ENCODE results near the gene PRKCG.

Gene PRKCG

DNA sequence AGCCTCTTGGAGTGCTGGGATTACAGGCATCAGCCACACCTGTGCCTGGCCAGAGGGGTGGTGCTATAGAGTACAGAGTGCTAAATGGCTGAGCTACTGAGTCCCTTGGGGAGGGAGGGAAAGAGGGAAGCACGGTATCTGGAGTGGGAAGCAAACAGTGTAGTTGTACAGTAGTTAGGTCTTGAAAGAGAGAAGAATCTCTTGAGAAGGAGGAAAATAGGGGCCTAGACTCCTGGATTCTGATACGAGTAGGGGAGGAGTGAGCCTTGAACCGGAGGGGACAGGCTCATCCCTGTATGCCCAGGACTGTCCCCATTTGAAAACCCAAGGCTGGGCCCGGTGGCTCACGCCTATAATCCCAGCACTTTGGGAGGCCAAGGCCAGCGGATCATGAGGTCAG, 9.2 kb upstream of the PRKCG start:
- DNase-seq (ENCODE audit: low read depth) = no peak

DNA sequence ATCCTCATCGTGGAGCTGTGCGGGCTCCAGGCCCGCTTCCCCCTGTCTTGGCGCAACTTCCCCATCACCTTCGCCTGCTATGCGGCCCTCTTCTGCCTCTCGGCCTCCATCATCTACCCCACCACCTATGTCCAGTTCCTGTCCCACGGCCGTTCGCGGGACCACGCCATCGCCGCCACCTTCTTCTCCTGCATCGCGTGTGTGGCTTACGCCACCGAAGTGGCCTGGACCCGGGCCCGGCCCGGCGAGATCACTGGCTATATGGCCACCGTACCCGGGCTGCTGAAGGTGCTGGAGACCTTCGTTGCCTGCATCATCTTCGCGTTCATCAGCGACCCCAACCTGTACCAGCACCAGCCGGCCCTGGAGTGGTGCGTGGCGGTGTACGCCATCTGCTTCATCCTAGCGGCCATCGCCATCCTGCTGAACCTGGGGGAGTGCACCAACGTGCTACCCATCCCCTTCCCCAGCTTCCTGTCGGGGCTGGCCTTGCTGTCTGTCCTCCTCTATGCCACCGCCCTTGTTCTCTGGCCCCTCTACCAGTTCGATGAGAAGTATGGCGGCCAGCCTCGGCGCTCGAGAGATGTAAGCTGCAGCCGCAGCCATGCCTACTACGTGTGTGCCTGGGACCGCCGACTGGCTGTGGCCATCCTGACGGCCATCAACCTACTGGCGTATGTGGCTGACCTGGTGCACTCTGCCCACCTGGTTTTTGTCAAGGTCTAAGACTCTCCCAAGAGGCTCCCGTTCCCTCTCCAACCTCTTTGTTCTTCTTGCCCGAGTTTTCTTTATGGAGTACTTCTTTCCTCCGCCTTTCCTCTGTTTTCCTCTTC, 8.0 kb upstream of the PRKCG start:
- DNase-seq (ENCODE audit: low read depth) = no peak

DNA sequence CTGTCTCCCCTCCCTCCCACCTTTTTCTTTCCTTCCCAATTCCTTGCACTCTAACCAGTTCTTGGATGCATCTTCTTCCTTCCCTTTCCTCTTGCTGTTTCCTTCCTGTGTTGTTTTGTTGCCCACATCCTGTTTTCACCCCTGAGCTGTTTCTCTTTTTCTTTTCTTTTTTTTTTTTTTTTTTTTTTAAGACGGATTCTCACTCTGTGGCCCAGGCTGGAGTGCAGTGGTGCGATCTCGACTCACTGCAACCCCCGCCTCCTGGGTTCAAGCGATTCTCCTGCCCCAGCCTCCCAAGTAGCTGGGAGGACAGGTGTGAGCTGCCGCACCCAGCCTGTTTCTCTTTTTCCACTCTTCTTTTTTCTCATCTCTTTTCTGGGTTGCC, 7.4 kb upstream of the PRKCG start:
- DNase-seq (ENCODE audit: low read depth) = no peak

- no peak for DNase-seq (ENCODE audit: low read depth)
Observed at GRCh38 chr19:53875602-53876325, 6.2 kb upstream of the PRKCG start.

- DNase-seq (ENCODE audit: low read depth) = no peak
Observed at GRCh38 chr19:53876651-53877224, 5.3 kb upstream of the PRKCG start.

DNA sequence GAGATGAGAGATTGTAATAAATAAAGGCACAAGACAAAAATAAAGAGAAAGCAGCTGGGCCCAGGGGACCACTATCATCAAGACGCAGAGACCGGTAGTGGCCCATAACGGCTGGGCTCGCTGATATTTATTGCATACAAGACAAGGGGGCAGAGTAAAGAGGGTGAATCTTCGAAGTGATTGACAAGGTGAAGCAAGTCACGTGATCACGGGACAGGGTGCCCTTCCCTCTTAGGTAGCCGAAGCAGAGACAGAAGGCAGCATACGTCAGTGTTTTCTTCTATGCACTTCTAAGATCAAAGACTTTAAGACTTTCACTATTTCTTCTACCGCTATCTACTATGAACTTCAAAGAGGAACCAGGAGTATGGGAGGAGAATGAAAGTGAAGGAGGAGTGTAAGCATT, 4.6 kb upstream of the PRKCG start:
- no peak for DNase-seq (ENCODE audit: low read depth)

GRCh38 chr19:53878776-53879139, 3.2 kb upstream of the PRKCG start:
- no peak for DNase-seq (ENCODE audit: low read depth)

DNA sequence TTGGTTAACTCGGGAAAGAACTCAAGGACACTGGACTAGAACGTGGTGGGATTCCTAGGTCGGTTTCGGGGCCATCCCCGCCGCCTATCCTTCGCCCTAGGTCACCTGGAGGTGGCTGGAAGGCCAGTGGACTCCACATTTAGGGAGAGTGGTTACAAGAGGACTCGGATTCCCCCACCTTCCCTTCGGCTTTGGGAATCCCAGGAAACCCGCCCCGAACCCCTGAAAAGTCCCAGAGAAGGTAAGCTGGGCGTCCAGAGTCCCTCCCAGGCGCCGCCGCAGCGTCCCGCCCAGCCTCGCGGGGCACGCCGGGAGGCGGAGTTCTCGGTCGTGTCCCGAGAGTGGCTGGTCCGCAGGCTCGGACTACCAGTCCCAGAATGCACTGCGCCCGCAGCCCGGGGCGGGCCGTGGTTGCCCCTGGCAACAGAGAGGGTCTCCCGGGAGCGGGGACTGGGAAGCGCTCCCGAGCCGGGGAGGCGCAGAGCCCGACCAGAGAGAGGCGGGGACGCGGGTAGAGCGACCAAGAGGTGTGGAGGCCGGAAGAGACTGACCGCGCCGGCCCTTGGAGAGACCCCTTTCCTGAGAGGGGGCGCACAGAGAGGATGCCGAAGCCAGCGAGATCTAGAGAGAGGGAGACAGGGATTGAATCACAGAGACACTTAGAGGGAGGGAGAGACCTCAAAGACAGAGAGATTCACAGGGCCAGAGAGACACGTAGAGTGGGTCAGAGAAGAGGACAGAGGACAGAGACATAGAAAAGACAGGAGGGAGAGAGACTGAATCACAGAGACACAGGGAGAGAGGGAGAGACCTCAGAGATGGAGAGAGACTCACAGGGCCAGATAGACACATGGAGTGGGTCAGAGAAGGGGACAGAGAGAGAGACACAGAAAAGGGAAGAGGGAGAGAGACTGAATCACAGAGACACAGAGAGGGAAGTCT, 2.6 kb upstream of the PRKCG start:
- no peak for DNase-seq (ENCODE audit: low read depth)

GRCh38 chr19:53880711-53881481, 1.1 kb upstream of the PRKCG start:
- no peak for DNase-seq (ENCODE audit: low read depth)

- no peak for DNase-seq (ENCODE audit: low read depth)
Observed at GRCh38 chr19:53882391-53883050, 524 bp downstream of the PRKCG start.

DNA sequence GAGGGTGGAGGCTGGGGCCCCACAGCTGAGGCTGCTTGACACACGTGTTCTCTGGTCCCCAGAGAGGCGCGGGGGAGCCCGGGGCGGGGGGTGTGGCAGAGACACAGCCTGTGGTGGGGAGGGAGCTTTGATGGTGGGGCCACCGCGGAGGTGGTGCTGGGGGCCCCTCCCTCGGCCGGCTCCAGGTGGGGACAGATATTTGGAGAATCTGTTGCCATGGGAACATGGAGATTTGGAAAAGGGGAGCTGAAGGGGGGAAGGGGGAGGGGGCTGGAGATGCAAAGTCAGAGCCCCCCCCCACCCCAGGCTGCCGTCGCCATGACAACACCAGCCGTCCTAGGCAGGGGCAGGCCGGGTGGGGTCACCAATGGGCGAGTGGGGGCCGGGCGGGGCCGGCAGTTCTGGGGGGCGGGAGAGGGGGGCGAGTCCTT, 1.2 kb downstream of the PRKCG start:
- DNase-seq (ENCODE audit: low read depth) = no peak

DNA sequence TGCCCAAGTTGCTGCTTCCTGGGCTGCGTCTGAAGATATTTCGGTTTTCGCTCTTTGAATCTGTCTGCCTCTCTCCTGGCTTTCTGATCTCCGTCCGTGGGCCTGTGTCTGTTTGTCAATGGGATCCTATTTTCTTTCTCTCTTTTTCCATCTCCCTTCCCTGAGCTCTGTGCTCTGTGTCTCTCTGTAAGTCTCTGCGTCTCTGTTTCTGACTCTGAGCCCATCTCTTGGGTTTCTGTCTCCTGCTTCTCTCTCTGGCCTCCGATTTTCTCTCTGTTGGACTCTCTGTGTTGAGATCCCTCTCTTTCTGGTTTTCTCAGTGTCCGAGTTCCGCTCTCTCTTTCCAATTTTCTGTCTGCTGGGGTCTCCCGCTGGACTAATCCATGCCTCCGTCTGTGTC, 1.7 kb downstream of the PRKCG start:
- no peak for DNase-seq (ENCODE audit: low read depth)

- DNase-seq (ENCODE audit: low read depth) = no peak
Observed at GRCh38 chr19:53884256-53884655, 2.3 kb downstream of the PRKCG start.

GRCh38 chr19:53885036-53885435, 3.0 kb downstream of the PRKCG start:
- DNase-seq (ENCODE audit: low read depth) = no peak

DNA sequence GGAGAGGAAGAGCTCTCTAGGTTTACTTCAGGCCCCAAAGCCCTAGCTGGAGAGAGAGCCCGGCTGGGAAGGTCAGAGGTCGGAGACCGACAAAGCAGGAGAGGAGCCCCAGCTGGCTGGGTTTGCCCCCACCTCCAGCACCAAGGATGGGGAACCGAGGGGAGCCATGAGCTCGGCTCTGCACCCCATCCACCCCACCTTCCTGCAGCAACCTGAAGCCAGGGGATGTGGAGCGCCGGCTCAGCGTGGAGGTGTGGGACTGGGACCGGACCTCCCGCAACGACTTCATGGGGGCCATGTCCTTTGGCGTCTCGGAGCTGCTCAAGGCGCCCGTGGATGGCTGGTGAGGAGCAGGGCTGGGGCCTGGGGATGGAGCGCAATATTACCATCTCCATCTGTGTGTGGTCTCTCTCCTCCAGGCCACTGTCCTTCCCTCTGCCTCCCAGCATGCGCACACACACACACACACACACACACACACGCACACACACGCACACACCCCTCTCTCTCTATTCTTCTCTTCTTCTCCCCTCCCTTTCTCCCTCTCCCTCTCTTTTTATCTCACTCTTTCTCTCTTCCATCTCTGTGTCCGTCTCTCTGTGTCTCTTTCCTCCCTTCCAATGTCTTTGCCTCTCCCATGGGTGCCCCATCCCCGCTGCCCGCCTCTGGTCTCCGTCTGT, 10.4 kb downstream of the PRKCG start:
- no peak for DNase-seq (ENCODE audit: low read depth)

DNA sequence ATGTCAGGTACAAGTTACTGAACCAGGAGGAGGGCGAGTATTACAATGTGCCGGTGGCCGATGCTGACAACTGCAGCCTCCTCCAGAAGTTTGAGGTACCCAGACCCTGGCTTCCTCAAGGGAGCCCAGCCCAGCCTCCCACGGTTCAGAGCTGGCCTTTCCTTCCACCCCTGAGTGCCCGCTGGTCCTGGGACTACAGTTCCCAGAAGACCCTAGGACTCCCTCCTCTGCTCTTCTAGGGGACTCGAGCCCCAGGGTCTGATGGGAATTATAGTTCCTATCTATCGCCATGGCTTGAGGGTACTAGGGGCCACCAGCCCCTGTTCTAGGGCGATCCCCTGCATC, 11.0 kb downstream of the PRKCG start:
- DNase-seq (ENCODE audit: low read depth) = no peak

- no peak for DNase-seq (ENCODE audit: low read depth)
Observed at GRCh38 chr19:53894707-53895106, 12.7 kb downstream of the PRKCG start.

- DNase-seq (ENCODE audit: low read depth) = no peak
Observed at GRCh38 chr19:53896682-53897081, 14.7 kb downstream of the PRKCG start.

DNA sequence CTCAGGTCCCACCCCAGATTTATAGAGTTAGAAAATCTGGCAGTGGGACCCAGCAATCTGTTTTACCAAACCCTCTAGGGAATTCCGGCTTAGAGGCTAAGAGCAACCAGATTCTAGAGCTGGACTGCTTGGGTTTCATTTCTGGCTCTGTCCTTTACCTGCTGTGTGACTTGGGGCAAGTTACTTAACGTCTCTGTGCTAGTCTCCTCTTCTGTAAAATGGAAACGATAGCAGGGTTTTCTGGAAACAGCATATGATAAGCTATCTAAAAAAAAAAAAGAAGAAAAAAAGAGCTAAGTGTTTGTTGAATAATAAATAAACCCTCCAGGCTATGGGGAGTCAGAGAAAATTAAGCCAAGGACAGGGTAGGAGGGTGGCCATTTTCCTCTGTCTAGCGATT, 15.5 kb downstream of the PRKCG start:
- no peak for DNase-seq (ENCODE audit: low read depth)

DNA sequence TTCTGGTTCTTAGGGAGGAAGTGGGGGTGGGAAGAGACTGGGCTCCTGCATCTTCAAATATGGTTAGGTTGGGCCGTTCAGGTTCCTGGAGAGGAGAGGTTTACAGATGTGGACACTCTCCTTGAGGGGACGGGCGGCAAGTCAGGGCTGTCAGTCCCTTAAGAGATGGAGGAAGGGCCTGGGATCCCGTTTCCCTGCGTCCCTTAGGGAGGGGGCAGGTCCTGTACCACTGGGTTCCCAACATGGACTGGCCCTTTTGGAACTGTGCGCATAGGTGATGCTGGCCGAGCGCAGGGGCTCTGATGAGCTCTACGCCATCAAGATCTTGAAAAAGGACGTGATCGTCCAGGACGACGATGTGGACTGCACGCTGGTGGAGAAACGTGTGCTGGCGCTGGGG, 16.2 kb downstream of the PRKCG start:
- no peak for DNase-seq (ENCODE audit: low read depth)
